H9 (cell line): ENCODE data around the gene GOLT1A. TPM values are rescaled to one million over a fixed set of nuclear protein-coding genes. Genes with fewer than 3 reads are reported as not detected.

ENCODE experiments used
- DNase-seq: peaks from one replicate; pipeline ENCODE4 v3.0.0-alpha.2; 2017
- H2AFZ ChIP-seq: one replicate; pipeline ENCODE4 v1.6.1; 2013; ENCODE audit warnings: mild to moderate bottlenecking, low read length, control low read depth, moderate library complexity
- H2AK5ac ChIP-seq: 2 replicates; pipeline ENCODE4 v1.6.1; 2013; ENCODE audit warnings: low read length, control low read depth, mixed read lengths; ENCODE audit not compliant: insufficient read length
- H2BK120ac ChIP-seq: one replicate; pipeline ENCODE4 v1.6.1; 2013; ENCODE audit warnings: low read depth, mild to moderate bottlenecking, low read length, control low read depth, inconsistent platforms; ENCODE audit not compliant: poor library complexity, severe bottlenecking
- H2BK12ac ChIP-seq: 2 replicates; pipeline ENCODE4 v1.6.1; 2013; ENCODE audit warnings: low read length, control low read depth, mixed read lengths, low read depth; ENCODE audit not compliant: insufficient read length
- H2BK15ac ChIP-seq: 2 replicates; pipeline ENCODE4 v1.6.1; 2013; ENCODE audit warnings: low read depth, low read length, control low read depth
- H2BK20ac ChIP-seq: one replicate; pipeline ENCODE4 v1.6.1; 2013; ENCODE audit warnings: low read depth, mild to moderate bottlenecking, low read length, control low read depth, inconsistent platforms; ENCODE audit not compliant: poor library complexity, severe bottlenecking
- H2BK5ac ChIP-seq: 2 replicates; pipeline ENCODE4 v1.6.1; 2013; ENCODE audit warnings: low read length, control low read depth, mixed read lengths; ENCODE audit not compliant: insufficient read length
- H3K14ac ChIP-seq: 2 replicates; pipeline ENCODE4 v1.6.1; 2013; ENCODE audit warnings: low read length, control low read depth; ENCODE audit not compliant: insufficient read depth
- H3K18ac ChIP-seq: 2 replicates; pipeline ENCODE4 v1.6.1; 2013; ENCODE audit warnings: low read depth, mild to moderate bottlenecking, mixed read lengths, low read length, control low read depth; ENCODE audit not compliant: insufficient read length
- H3K23ac ChIP-seq: 2 replicates; pipeline ENCODE4 v1.6.1; 2013; ENCODE audit warnings: low read length, control low read depth, mixed read lengths, low read depth; ENCODE audit not compliant: insufficient read length
- H3K23me2 ChIP-seq: 2 replicates; pipeline ENCODE4 v1.6.1; 2013; ENCODE audit warnings: low read depth, mild to moderate bottlenecking, mixed read lengths, low read length, control low read depth; ENCODE audit not compliant: insufficient read length, poor library complexity, severe bottlenecking
- H3K27ac ChIP-seq: 2 replicates; pipeline ENCODE4 v1.5.1; 2013; ENCODE audit warnings: low read length, control low read depth, mixed read lengths, low read depth; ENCODE audit not compliant: insufficient read length
- H3K27me3 ChIP-seq: 2 replicates; pipeline ENCODE4 v1.6.1; 2013; ENCODE audit warnings: low read length, control low read depth, inconsistent platforms; ENCODE audit not compliant: insufficient read depth
- H3K4ac ChIP-seq: 2 replicates; pipeline ENCODE4 v1.6.1; 2013; ENCODE audit warnings: low read depth, mild to moderate bottlenecking, control low read depth, inconsistent platforms, low read length, moderate library complexity
- H3K4me1 ChIP-seq: 2 replicates; pipeline ENCODE4 v1.6.1; 2013; ENCODE audit warnings: low read length, control low read depth, inconsistent platforms; ENCODE audit not compliant: insufficient read depth
- H3K4me2 ChIP-seq: 2 replicates; pipeline ENCODE4 v1.6.1; 2013; ENCODE audit warnings: low read length, control low read depth, mixed read lengths; ENCODE audit not compliant: insufficient read length, insufficient read depth
- H3K56ac ChIP-seq: 2 replicates; pipeline ENCODE4 v1.6.1; 2013; ENCODE audit warnings: low read depth, mild to moderate bottlenecking, mixed read lengths, low read length, control low read depth; ENCODE audit not compliant: insufficient read length
- H3K79me1 ChIP-seq: 2 replicates; pipeline ENCODE4 v1.6.1; 2013; ENCODE audit warnings: low read depth, mild to moderate bottlenecking, moderate library complexity, low read length, control low read depth, inconsistent platforms; ENCODE audit not compliant: insufficient read depth, poor library complexity, severe bottlenecking
- H3K79me2 ChIP-seq: 2 replicates; pipeline ENCODE4 v1.6.1; 2013; ENCODE audit warnings: low read length, control low read depth, inconsistent platforms; ENCODE audit not compliant: insufficient read depth
- H3K9ac ChIP-seq: 2 replicates; pipeline ENCODE4 v1.6.1; 2013; ENCODE audit warnings: low read length, control low read depth, mixed read lengths; ENCODE audit not compliant: insufficient read length; ENCODE audit errors: extremely low read depth
- H3K9me3 ChIP-seq: one replicate; pipeline ENCODE4 v1.6.1; 2013; ENCODE audit warnings: low read depth, low read length, inconsistent platforms; ENCODE audit not compliant: control insufficient read depth
- H3T11ph ChIP-seq: one replicate; pipeline ENCODE4 v1.6.1; 2013; ENCODE audit warnings: mild to moderate bottlenecking, low read length, control low read depth, inconsistent platforms
- H4K20me1 ChIP-seq: one replicate; pipeline ENCODE4 v1.6.1; 2013; ENCODE audit not compliant: control insufficient read depth, insufficient read length, insufficient read depth
- H4K5ac ChIP-seq: 2 replicates; pipeline ENCODE4 v1.6.1; 2013; ENCODE audit warnings: low read depth, mild to moderate bottlenecking, mixed read lengths, low read length, control low read depth; ENCODE audit not compliant: insufficient read length
- H4K8ac ChIP-seq: replicated peaks from 2 replicates; pipeline ENCODE4 v1.6.1; 2013; ENCODE audit warnings: low read length, control low read depth, mixed read lengths, low read depth; ENCODE audit not compliant: insufficient read length
- H4K91ac ChIP-seq: 2 replicates; pipeline ENCODE4 v1.6.1; 2013; ENCODE audit warnings: low read depth, mild to moderate bottlenecking, moderate library complexity, mixed read lengths, low read length, control low read depth; ENCODE audit not compliant: insufficient read length
- H3K27ac Mint-ChIP-seq, 3 experiments: 2 replicates in 2 of 3; 3 replicates in 1 of 3; pipeline ENCODE4 v1.8.0; 2020 to 2021; ENCODE audit warnings: mixed read lengths in 3 of 3, mild to moderate bottlenecking in 1 of 3, moderate library complexity in 1 of 3
- H3K27me3 Mint-ChIP-seq: 2 replicates; pipeline ENCODE4 v1.8.0; 2021; ENCODE audit warnings: low read depth, mild to moderate bottlenecking, moderate library complexity, mixed read lengths
- H3K36me3 Mint-ChIP-seq, 3 experiments: 2 replicates in 2 of 3; 3 replicates in 1 of 3; pipeline ENCODE4 v1.8.0; 2020 to 2021; ENCODE audit warnings: low read depth in 3 of 3, mixed read lengths in 3 of 3; ENCODE audit not compliant: insufficient read depth in 1 of 3
- H3K4me1 Mint-ChIP-seq, 2 experiments: 2 replicates each; pipeline ENCODE4 v1.8.0; 2020; ENCODE audit warnings: mixed read lengths in 2 of 2
- H3K4me3 Mint-ChIP-seq, 2 experiments: 2 replicates in 1 of 2; 3 replicates in 1 of 2; pipeline ENCODE4 v1.8.0; 2020 to 2021; ENCODE audit warnings: mild to moderate bottlenecking in 2 of 2, mixed read lengths in 2 of 2, moderate library complexity in 1 of 2
- H3K9me3 Mint-ChIP-seq, 2 experiments: 2 replicates in 1 of 2; 3 replicates in 1 of 2; pipeline ENCODE4 v1.8.0; 2020; ENCODE audit warnings: mild to moderate bottlenecking in 2 of 2, mixed read lengths in 2 of 2, moderate library complexity in 1 of 2
- WGBS: extraction: QIAGEN DNeasy Blood & Tissue Kit; methylation state at CpG from one replicate; pipeline ENCODE4 v1.1.7; 2013; ENCODE audit warnings: missing lambda C conversion rate, low lambda C conversion rate, mixed read lengths; ENCODE audit not compliant: insufficient read length; ENCODE audit errors: extremely low coverage; 5-methylcytosine and 5-hydroxymethylcytosine counted together
- total RNA-seq: library from RNA; stranded (reverse); gene quantifications from 2 replicates; pipeline ENCODE4 v1.2.1, GENCODE V29; 2021
- TF ChIP-seq, protein P1 (sequence below): fragments of 200-600 bp; sonication (generic); conservative IDR thresholded peaks from 3 replicates; pipeline ENCODE4 v1.8.0; 2021; ENCODE audit warnings: antibody characterized with exemption, mild to moderate bottlenecking

GOLT1A gene
- total RNA-seq, 1 experiment from 2014 or later: 4.2 TPM

DNA sequence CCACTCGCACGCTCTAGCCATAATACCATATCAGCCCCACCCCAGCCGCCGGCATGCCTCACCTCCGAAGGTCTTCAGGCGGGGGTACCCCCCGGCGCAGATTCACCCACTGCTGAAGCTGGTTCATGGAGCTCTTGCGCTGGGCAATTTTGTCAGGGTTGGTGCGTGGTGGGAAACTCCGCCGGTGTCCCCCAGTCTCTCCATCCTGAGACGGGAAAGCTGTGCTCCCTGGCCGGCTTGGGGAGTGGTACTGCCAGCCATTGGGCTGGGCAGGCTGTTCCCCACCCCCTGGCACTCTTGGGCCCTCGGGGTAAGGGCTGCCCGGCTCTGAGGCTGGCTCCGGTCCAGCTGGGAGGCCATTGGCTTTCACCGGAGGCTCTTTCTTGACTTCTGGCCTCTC is 45.4 kb upstream of the GOLT1A start:
- peaks cover 36 to 39% of the 10 kb centered on the region in 2 experiments for H3K4me1 Mint-ChIP-seq
- no peaks in the 10 kb centered on the region for H4K20me1 ChIP-seq
- DNase-seq: no peak
- H3K56ac ChIP-seq: no peak overlapping the region
- TF ChIP-seq, protein P1, sequence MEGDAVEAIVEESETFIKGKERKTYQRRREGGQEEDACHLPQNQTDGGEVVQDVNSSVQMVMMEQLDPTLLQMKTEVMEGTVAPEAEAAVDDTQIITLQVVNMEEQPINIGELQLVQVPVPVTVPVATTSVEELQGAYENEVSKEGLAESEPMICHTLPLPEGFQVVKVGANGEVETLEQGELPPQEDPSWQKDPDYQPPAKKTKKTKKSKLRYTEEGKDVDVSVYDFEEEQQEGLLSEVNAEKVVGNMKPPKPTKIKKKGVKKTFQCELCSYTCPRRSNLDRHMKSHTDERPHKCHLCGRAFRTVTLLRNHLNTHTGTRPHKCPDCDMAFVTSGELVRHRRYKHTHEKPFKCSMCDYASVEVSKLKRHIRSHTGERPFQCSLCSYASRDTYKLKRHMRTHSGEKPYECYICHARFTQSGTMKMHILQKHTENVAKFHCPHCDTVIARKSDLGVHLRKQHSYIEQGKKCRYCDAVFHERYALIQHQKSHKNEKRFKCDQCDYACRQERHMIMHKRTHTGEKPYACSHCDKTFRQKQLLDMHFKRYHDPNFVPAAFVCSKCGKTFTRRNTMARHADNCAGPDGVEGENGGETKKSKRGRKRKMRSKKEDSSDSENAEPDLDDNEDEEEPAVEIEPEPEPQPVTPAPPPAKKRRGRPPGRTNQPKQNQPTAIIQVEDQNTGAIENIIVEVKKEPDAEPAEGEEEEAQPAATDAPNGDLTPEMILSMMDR: no peak
- no peak overlapping the region for H3K4me2 ChIP-seq
- H3K14ac ChIP-seq: no peak overlapping the region; the same call in 1 of the 2 replicates
- H3K4ac ChIP-seq: no peak overlapping the region
- no peaks in the 10 kb centered on the region for H3K9me3 Mint-ChIP-seq
- no peak overlapping the region for H2BK5ac ChIP-seq
- no peak overlapping the region for H3K27ac ChIP-seq
- peaks cover 3% of the 10 kb centered on the region for H3K27me3 Mint-ChIP-seq
- H2AK5ac ChIP-seq: no peak overlapping the region
- H4K91ac ChIP-seq: no peak overlapping the region
- H2BK15ac ChIP-seq: no peak overlapping the region
- no peak overlapping the region for H3K18ac ChIP-seq
- no peak overlapping the region for H4K5ac ChIP-seq
- no peak overlapping the region for H3K27ac Mint-ChIP-seq
- H3K36me3 Mint-ChIP-seq: peaks cover 0 to 15% (median 0%) of the 10 kb centered on the region in 3 experiments; a peak in 3 of 7 replicates
- no peaks in the 10 kb centered on the region for H3K79me1 ChIP-seq
- no peak overlapping the region for H3T11ph ChIP-seq
- no peak overlapping the region for H2BK120ac ChIP-seq
- H3K27me3 ChIP-seq: no peaks in the 10 kb centered on the region
- H3K23me2 ChIP-seq: no peaks in the 10 kb centered on the region
- no peak overlapping the region for H2BK20ac ChIP-seq
- H3K79me2 ChIP-seq: no peaks in the 10 kb centered on the region
- peaks cover 2% of the 10 kb centered on the region for H3K4me1 ChIP-seq
- no peak overlapping the region for H3K23ac ChIP-seq
- WGBS: no CpG with 5 or more reads among the region's 18 CpGs
- no peak overlapping the region for H3K4me3 Mint-ChIP-seq
- no peak overlapping the region for H4K8ac ChIP-seq
- H3K9me3 ChIP-seq: no peaks in the 10 kb centered on the region
- H2AFZ ChIP-seq: no peak overlapping the region
- H2BK12ac ChIP-seq: no peak overlapping the region
- no peak overlapping the region for H3K9ac ChIP-seq
